ENCODE measurements around the gene FAAP20.

Gene FAAP20

DNA sequence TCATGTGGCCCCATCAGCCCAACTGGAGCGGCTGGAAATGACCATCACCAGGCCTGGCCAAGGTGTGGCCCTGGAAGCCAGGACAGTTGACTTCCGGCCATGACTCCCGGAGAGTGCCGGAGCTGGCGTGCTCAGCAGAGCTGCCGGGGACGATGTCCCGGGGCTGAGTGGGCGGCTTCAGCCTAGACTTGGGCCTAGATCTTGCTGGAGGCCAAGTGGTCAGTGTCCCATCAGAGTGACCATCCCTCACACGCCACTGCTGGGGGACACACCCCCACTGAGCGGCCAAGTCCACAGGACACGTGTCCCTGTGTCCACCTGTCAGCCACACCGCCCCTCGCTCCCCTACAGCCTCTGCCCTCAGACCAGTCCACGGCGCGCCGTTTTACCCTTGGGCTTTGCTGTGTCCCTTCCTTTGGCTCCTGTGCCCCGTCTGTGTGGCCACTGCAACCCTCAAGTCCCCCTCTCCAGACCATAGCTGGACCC is 4.0 kb downstream of the FAAP20 start:
- ChIA-PET CTCF (interaction anchor here (0.6 to 1.8 kb wide), 3 partner anchors 16 to 1220 kb away, joined by 3 to 6 read pairs (median 4); no protein-coding TSS in a partner anchor), POLR2A (interaction anchor here (0.9 to 2.0 kb wide), 3 partner anchors 16 to 191 kb away, joined by 3 to 6 read pairs (median 4); no protein-coding TSS in a partner anchor)
- Histone ChIP-seq H3K36me3 (ENCODE audit: control insufficient read depth in 2 of 2, insufficient read depth in 1 of 2, low read length in 2 of 2) (peaks cover 0 to 47% of the 10 kb centered on the region in 2 experiments; a peak in 2 of 3 replicates), H3K9me3 (ENCODE audit: control insufficient read depth, insufficient read depth, low read depth, low read length) (no peaks in the 10 kb centered on the region), H3K4me1 (ENCODE audit: control insufficient read depth, insufficient read depth, low read length) (no peaks in the 10 kb centered on the region), H3K27ac (ENCODE audit: extremely low read depth, low read depth, low read length) (peak overlapping the region; percentile 53; the same call in 1 of the 2 replicates), H3K4me3 (ENCODE audit: low read depth, low read length) (no peak overlapping the region)
- TF ChIP-seq ZNF211 (tag by site-specific recombination; IDR thresholded peaks at IDR 0.05; ENCODE audit: low read depth): no peak
- peak; percentile 41; the same call in 1 of the 2 replicates for TF ChIP-seq BCL11A (tag by site-specific recombination; IDR thresholded peaks at IDR 0.05; ENCODE audit: low read depth)
- no peak for TF ChIP-seq ZNF837 (tag by site-specific recombination; IDR thresholded peaks at IDR 0.05)
- no peak for TF ChIP-seq ZNF596 (tag by site-specific recombination; IDR thresholded peaks at IDR 0.05)
- TF ChIP-seq ZFHX2 (tag by site-specific recombination; conservative IDR thresholded peaks at IDR 0.05): peak; percentile 22
- TF ChIP-seq, protein P1, sequence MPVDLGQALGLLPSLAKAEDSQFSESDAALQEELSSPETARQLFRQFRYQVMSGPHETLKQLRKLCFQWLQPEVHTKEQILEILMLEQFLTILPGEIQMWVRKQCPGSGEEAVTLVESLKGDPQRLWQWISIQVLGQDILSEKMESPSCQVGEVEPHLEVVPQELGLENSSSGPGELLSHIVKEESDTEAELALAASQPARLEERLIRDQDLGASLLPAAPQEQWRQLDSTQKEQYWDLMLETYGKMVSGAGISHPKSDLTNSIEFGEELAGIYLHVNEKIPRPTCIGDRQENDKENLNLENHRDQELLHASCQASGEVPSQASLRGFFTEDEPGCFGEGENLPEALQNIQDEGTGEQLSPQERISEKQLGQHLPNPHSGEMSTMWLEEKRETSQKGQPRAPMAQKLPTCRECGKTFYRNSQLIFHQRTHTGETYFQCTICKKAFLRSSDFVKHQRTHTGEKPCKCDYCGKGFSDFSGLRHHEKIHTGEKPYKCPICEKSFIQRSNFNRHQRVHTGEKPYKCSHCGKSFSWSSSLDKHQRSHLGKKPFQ (tag by site-specific recombination; IDR thresholded peaks at IDR 0.05): no peak

DNA sequence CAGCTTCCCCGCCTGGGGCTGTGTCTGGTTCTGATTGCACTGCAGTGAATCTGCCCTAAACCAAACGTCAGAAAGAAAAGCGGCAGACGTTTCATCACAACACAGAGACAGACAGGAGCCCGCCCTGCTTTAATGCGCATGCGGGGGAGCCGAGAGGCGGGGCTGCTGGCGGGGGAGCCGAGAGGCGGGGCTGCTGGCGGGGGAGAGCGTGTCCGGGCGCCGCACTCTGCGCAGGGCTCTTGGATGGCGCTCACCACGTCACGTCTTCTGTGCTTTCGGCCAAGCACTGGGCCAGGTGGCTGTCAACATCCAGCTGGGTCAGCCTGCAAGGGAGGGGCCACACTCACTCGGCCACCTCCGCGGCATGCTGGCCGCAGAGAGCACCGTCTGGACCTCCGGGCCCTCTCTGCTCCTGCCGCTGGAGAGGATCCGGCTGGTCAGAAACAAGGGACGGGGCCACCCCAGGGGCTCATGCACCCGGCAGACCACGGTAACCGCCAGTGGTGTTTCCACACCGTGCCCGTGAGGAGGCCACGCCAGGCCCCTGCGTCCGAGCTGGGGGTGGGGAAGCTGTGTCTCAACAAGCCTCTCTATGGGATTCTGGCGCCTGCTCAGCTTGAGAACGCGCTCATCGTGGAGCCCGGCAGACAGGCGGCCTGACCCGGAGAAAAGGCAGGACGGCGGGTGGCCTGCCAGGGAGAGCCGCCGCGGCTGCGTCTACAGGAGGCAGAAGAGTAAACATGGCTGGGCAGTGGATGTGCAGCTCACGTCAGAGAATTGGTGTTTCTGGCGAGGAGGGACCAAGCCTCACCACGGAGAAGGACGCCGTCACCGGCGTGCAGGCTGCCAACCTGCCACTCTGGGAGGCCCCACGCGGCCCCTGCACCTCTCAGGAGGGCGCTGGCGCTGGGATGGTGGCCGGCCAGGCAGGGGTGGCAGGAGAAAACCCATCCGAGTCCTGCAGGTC is 4.8 kb downstream of the FAAP20 start:
- Histone ChIP-seq H3K27ac (ENCODE audit: extremely low read depth, low read depth, low read length) (peak overlapping the region; percentile 65), H3K4me1 (ENCODE audit: control insufficient read depth, insufficient read depth, low read length) (no peaks in the 10 kb centered on the region), H3K36me3 (ENCODE audit: control insufficient read depth in 2 of 2, insufficient read depth in 1 of 2, low read length in 2 of 2) (peaks cover 0 to 55% of the 10 kb centered on the region in 2 experiments; a peak in 2 of 3 replicates), H3K9me3 (ENCODE audit: control insufficient read depth, insufficient read depth, low read depth, low read length) (no peaks in the 10 kb centered on the region), H3K4me3 (ENCODE audit: low read depth, low read length) (no peak overlapping the region)
- ChIA-PET CTCF (interaction anchor here (0.6 to 2.3 kb wide), 5 partner anchors 13 to 249 kb away, joined by 3 to 14 read pairs (median 4); no protein-coding TSS in a partner anchor), POLR2A (interaction anchor here (0.7 to 2.0 kb wide), 9 partner anchors 15 to 203 kb away, joined by 3 to 9 read pairs (median 4); partner anchors contain the start of genes MORN1 and RER1)
- TF ChIP-seq, protein P2, sequence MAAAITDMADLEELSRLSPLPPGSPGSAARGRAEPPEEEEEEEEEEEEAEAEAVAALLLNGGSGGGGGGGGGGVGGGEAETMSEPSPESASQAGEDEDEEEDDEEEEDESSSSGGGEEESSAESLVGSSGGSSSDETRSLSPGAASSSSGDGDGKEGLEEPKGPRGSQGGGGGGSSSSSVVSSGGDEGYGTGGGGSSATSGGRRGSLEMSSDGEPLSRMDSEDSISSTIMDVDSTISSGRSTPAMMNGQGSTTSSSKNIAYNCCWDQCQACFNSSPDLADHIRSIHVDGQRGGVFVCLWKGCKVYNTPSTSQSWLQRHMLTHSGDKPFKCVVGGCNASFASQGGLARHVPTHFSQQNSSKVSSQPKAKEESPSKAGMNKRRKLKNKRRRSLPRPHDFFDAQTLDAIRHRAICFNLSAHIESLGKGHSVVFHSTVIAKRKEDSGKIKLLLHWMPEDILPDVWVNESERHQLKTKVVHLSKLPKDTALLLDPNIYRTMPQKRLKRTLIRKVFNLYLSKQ (tag by site-specific recombination; IDR thresholded peaks at IDR 0.05; ENCODE audit: borderline replicate concordance): no peak
- TF ChIP-seq PRDM1 (tag by site-specific recombination; IDR thresholded peaks at IDR 0.05): 0 out of 2 replicates have a peak, but pooled peaks have one; percentile 11
- TF ChIP-seq ZNF112 (tag by site-specific recombination; IDR thresholded peaks at IDR 0.05): no peak
- TF ChIP-seq, protein P3, sequence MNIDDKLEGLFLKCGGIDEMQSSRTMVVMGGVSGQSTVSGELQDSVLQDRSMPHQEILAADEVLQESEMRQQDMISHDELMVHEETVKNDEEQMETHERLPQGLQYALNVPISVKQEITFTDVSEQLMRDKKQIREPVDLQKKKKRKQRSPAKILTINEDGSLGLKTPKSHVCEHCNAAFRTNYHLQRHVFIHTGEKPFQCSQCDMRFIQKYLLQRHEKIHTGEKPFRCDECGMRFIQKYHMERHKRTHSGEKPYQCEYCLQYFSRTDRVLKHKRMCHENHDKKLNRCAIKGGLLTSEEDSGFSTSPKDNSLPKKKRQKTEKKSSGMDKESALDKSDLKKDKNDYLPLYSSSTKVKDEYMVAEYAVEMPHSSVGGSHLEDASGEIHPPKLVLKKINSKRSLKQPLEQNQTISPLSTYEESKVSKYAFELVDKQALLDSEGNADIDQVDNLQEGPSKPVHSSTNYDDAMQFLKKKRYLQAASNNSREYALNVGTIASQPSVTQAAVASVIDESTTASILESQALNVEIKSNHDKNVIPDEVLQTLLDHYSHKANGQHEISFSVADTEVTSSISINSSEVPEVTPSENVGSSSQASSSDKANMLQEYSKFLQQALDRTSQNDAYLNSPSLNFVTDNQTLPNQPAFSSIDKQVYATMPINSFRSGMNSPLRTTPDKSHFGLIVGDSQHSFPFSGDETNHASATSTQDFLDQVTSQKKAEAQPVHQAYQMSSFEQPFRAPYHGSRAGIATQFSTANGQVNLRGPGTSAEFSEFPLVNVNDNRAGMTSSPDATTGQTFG (tag by site-specific recombination; IDR thresholded peaks at IDR 0.05; ENCODE audit: borderline replicate concordance): no peak
- TF ChIP-seq, protein P4, sequence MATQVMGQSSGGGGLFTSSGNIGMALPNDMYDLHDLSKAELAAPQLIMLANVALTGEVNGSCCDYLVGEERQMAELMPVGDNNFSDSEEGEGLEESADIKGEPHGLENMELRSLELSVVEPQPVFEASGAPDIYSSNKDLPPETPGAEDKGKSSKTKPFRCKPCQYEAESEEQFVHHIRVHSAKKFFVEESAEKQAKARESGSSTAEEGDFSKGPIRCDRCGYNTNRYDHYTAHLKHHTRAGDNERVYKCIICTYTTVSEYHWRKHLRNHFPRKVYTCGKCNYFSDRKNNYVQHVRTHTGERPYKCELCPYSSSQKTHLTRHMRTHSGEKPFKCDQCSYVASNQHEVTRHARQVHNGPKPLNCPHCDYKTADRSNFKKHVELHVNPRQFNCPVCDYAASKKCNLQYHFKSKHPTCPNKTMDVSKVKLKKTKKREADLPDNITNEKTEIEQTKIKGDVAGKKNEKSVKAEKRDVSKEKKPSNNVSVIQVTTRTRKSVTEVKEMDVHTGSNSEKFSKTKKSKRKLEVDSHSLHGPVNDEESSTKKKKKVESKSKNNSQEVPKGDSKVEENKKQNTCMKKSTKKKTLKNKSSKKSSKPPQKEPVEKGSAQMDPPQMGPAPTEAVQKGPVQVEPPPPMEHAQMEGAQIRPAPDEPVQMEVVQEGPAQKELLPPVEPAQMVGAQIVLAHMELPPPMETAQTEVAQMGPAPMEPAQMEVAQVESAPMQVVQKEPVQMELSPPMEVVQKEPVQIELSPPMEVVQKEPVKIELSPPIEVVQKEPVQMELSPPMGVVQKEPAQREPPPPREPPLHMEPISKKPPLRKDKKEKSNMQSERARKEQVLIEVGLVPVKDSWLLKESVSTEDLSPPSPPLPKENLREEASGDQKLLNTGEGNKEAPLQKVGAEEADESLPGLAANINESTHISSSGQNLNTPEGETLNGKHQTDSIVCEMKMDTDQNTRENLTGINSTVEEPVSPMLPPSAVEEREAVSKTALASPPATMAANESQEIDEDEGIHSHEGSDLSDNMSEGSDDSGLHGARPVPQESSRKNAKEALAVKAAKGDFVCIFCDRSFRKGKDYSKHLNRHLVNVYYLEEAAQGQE (tag by site-specific recombination; IDR thresholded peaks at IDR 0.05): no peak
- peak; percentile 39; the same call in 1 of the 2 replicates for TF ChIP-seq KLF10 (tag by site-specific recombination; IDR thresholded peaks at IDR 0.05)
- TF ChIP-seq ZNF350 (tag by site-specific recombination; IDR thresholded peaks at IDR 0.05): no peak
- TF ChIP-seq, protein P5, sequence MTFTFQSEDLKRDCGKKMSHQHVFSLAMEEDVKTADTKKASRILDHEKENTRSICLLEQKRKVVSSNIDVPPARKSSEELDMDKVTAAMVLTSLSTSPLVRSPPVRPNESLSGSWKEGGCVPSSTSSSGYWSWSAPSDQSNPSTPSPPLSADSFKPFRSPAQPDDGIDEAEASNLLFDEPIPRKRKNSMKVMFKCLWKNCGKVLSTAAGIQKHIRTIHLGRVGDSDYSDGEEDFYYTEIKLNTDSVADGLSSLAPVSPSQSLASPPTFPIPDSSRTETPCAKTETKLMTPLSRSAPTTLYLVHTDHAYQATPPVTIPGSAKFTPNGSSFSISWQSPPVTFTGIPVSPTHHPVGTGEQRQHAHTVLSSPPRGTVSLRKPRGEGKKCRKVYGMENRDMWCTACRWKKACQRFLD (tag by site-specific recombination; IDR thresholded peaks at IDR 0.05): no peak
- no peak for TF ChIP-seq MZF1 (tag by site-specific recombination; IDR thresholded peaks at IDR 0.05; ENCODE audit: borderline replicate concordance)
- no peak for TF ChIP-seq YY1 (tag by site-specific recombination; IDR thresholded peaks at IDR 0.05)
- TF ChIP-seq ZNF175 (tag by site-specific recombination; IDR thresholded peaks at IDR 0.05): no peak
- TF ChIP-seq ZNF624 (tag by site-specific recombination; IDR thresholded peaks at IDR 0.05): no peak
- peak; percentile 88 for TF ChIP-seq ZNF629 (tag by site-specific recombination; IDR thresholded peaks at IDR 0.05)
- no peak for TF ChIP-seq REPIN1 (tag by site-specific recombination; IDR thresholded peaks at IDR 0.05; ENCODE audit: low read depth)
- no peak for TF ChIP-seq ZNF785 (tag by site-specific recombination; IDR thresholded peaks at IDR 0.05)
- no peak for TF ChIP-seq ZNF707 (tag by site-specific recombination; IDR thresholded peaks at IDR 0.05)
